GM18861 (cell line): Measurements from ENCODE around the gene ANKHD1.
A peak's percentile ranks its signal among the peaks of the same experiment; 100 is the strongest.

Experiments used
- ATAC-seq: cut with Tn5 transposase; IDR thresholded peaks from one replicate; pipeline ENCODE4 v1.9.1; 2021; ENCODE audit not compliant: unreplicated experiment

The ANKHD1 gene

GRCh38 chr5:140401362-140402257 lies at the start of gene ANKHD1:
TSS of gene ANKHD1 (plus strand) at chr5:140401833. CDS start at chr5:140401968, 135 bp downstream.
- ATAC-seq = peak; percentile 87

- ATAC-seq = no peak
Measured at GRCh38 chr5:140355546-140355945, 46.1 kb upstream of the ANKHD1 start.

GRCh38 chr5:140356853-140357725 lies 44.5 kb upstream of the ANKHD1 start:
- ATAC-seq = no peak

- peak; percentile 85 for ATAC-seq
Measured at GRCh38 chr5:140357726-140358093, 43.9 kb upstream of the ANKHD1 start.

- ATAC-seq = no peak
Measured at GRCh38 chr5:140358738-140359310, 42.8 kb upstream of the ANKHD1 start.

GRCh38 chr5:140360101-140360500 lies 41.5 kb upstream of the ANKHD1 start, which contains the start of gene SLC4A9:
TSS of gene SLC4A9 (plus strand) at chr5:140360194. CDS start at chr5:140360237, 43 bp downstream.
- no peak for ATAC-seq

- no peak for ATAC-seq
Measured at GRCh38 chr5:140360681-140361479, 40.8 kb upstream of the ANKHD1 start.

- ATAC-seq = no peak
Measured at GRCh38 chr5:140361901-140362300, 39.7 kb upstream of the ANKHD1 start.

GRCh38 chr5:140362311-140362710 lies 39.3 kb upstream of the ANKHD1 start:
- ATAC-seq = no peak

GRCh38 chr5:140362875-140363630 lies 38.6 kb upstream of the ANKHD1 start:
- peak; percentile 84 for ATAC-seq

GRCh38 chr5:140363631-140364471 lies 37.8 kb upstream of the ANKHD1 start:
- no peak for ATAC-seq

- ATAC-seq = no peak
Measured at GRCh38 chr5:140364472-140364765, 37.2 kb upstream of the ANKHD1 start.

GRCh38 chr5:140365282-140365681 lies 36.4 kb upstream of the ANKHD1 start:
- ATAC-seq = no peak

GRCh38 chr5:140365941-140366340 lies 35.7 kb upstream of the ANKHD1 start:
- no peak for ATAC-seq

GRCh38 chr5:140366589-140367255 lies 34.9 kb upstream of the ANKHD1 start:
- ATAC-seq = no peak

GRCh38 chr5:140367256-140368013 lies 34.2 kb upstream of the ANKHD1 start:
- no peak for ATAC-seq

GRCh38 chr5:140371356-140372151 lies 30.1 kb upstream of the ANKHD1 start:
- ATAC-seq = no peak
